Mesenteric fat pad (tissue), 1 donor: ENCODE data around the gene TMEM273. TPM values are rescaled to one million over a fixed set of nuclear protein-coding genes. Genes with fewer than 3 reads are reported as not detected.

ENCODE experiments used
- DNase-seq: peaks from one replicate; pipeline ENCODE4 v3.0.0-alpha.2; 2020; ENCODE audit warnings: low spot score
- long read RNA-seq: library from polyadenylated mRNA; unstranded; transcript quantifications from one replicate; pipeline ENCODE4 v2.0.0, GENCODE V29; 2020
- total RNA-seq: library from RNA; stranded (reverse); fragmentation: NEBNext Ultra II Directional; extraction: Animal tissue kit (Norgen Biotek cat#: 25700); gene quantifications from one replicate; pipeline ENCODE4 v1.2.1, GENCODE V29; 2021
- donor health status: DM: yes; HTN: yes; CAD: no.

TMEM273 gene
- total RNA-seq = 17.9 TPM
- long read RNA-seq, transcript TMEM273-207 (6 exons, 614 nt) = major isoform, 11 of 28 reads
- long read RNA-seq, partial matches to known transcripts = 1 of 28 reads
- long read RNA-seq, other reads (novel, unspliced or antisense) = 16 of 28 reads

- no peak for DNase-seq
Measured at GRCh38 chr10:49187950-49188761, at the start of gene TMEM273. TMEM273 (minus strand) TSS chr10:49188391; CDS start chr10:49188336, 55 bp downstream.

- no peak for DNase-seq
Measured at GRCh38 chr10:49237985-49238384, 49.8 kb upstream of the TMEM273 start.

- no peak for DNase-seq
Measured at GRCh38 chr10:49235392-49235791, 47.2 kb upstream of the TMEM273 start.

GRCh38 chr10:49231086-49231820 lies 43.1 kb upstream of the TMEM273 start:
- no peak for DNase-seq

- peak; percentile 22 for DNase-seq
Measured at GRCh38 chr10:49230004-49230403, 41.8 kb upstream of the TMEM273 start.

GRCh38 chr10:49228677-49229076 lies 40.5 kb upstream of the TMEM273 start:
- no peak for DNase-seq

GRCh38 chr10:49227406-49227805 lies 39.2 kb upstream of the TMEM273 start:
- no peak for DNase-seq

GRCh38 chr10:49226594-49226993 lies 38.4 kb upstream of the TMEM273 start:
- no peak for DNase-seq

GRCh38 chr10:49225218-49225876 lies 37.2 kb upstream of the TMEM273 start:
- no peak for DNase-seq

GRCh38 chr10:49223205-49223604 lies 35.0 kb upstream of the TMEM273 start:
- no peak for DNase-seq

GRCh38 chr10:49222170-49222569 lies 34.0 kb upstream of the TMEM273 start:
- no peak for DNase-seq

GRCh38 chr10:49220679-49221078 lies 32.5 kb upstream of the TMEM273 start:
- no peak for DNase-seq

- DNase-seq = no peak
Measured at GRCh38 chr10:49220031-49220430, 31.8 kb upstream of the TMEM273 start.

GRCh38 chr10:49219248-49219647 lies 31.1 kb upstream of the TMEM273 start:
- no peak for DNase-seq

- DNase-seq = no peak
Measured at GRCh38 chr10:49218480-49218879, 30.3 kb upstream of the TMEM273 start.

- no peak for DNase-seq
Measured at GRCh38 chr10:49217645-49218044, 29.5 kb upstream of the TMEM273 start.

- no peak for DNase-seq
Measured at GRCh38 chr10:49213211-49213610, 25.0 kb upstream of the TMEM273 start.

GRCh38 chr10:49212783-49213182 lies 24.6 kb upstream of the TMEM273 start:
- no peak for DNase-seq

GRCh38 chr10:49212076-49212475 lies 23.9 kb upstream of the TMEM273 start:
- DNase-seq = no peak

GRCh38 chr10:49208996-49209395 lies 20.8 kb upstream of the TMEM273 start:
- no peak for DNase-seq

GRCh38 chr10:49207936-49208487 lies 19.8 kb upstream of the TMEM273 start:
- no peak for DNase-seq
